GM12878 (cell line): ENCODE measurements around the gene SLC12A7. TPM values are rescaled to one million over a fixed set of nuclear protein-coding genes. Genes with fewer than 3 reads are reported as not detected.

ENCODE experiments used
- ATAC-seq: fragments of 200-7000 bp; cut with Tn5 transposase; 3 replicates; pipeline ENCODE4 v1.9.1; 2020; ENCODE audit warnings: mild to moderate bottlenecking, moderate library complexity
- BruUV-seq: library from RNA; stranded (reverse); fragments of 400-500 nt; replicated peaks from 2 replicates; lab custom pipeline; 2021; lab: Mats Ljungman, UMichigan
- CTCF ChIA-PET: fragments of 300-600 bp; sonication (Branson Sonifier 250); formaldehyde crosslinking; extraction: SDS; loops from one replicate; lab custom pipeline; 2021; ENCODE audit warnings: inconsistent platforms; lab: Yijun Ruan, JAX
- POLR2A ChIA-PET: fragments of 350-600 bp; formaldehyde crosslinking; extraction: SDS; loops from one replicate; lab custom pipeline; 2021; ENCODE audit warnings: inconsistent platforms; lab: Charles Lee
- RAD21 ChIA-PET: fragments of 300-600 bp; sonication (Branson Sonifier 250); formaldehyde crosslinking; loops from one replicate; lab custom pipeline; 2023; ENCODE audit warnings: antibody characterized with exemption; ENCODE audit not compliant: unreplicated experiment; lab: Charles Lee
- SMC1A ChIA-PET: fragments of 300-600 bp; sonication (Branson Sonifier 250); formaldehyde crosslinking; loops from one replicate; lab custom pipeline; 2023; ENCODE audit not compliant: unreplicated experiment, uncharacterized antibody; lab: Charles Lee
- DNase-seq: peaks from one replicate; pipeline ENCODE4 v3.0.0-alpha.2; 2011; ENCODE audit warnings: low read depth, low spot score
- FAIRE-seq: peaks from 3 replicates; lab custom pipeline; 2011; peaks lifted over from hg19 to GRCh38; lab: Jason Lieb, UNC
- H2AFZ ChIP-seq: 2 replicates; pipeline ENCODE4 v1.6.0; 2011; ENCODE audit warnings: low read depth, low read length, control low read depth; ENCODE audit not compliant: control insufficient read depth
- H3K27ac ChIP-seq: 2 replicates; pipeline ENCODE4 v1.5.1; 2011; ENCODE audit warnings: control low read depth; ENCODE audit not compliant: control insufficient read depth, insufficient read depth
- H3K27me3 ChIP-seq, 2 experiments: replicated peaks in 1 of 2; 2 replicates each; pipeline versions ENCODE4 v1.6.0 to v1.6.1; 2011; ENCODE audit warnings: low read length in 1 of 2; ENCODE audit not compliant: control insufficient read depth in 2 of 2, insufficient read depth in 2 of 2
- H3K36me3 ChIP-seq, 2 experiments: 2 replicates each; pipeline ENCODE4 v1.5.1; 2011; ENCODE audit warnings: low read length in 1 of 2; ENCODE audit not compliant: control insufficient read depth in 2 of 2, insufficient read depth in 2 of 2
- H3K4me1 ChIP-seq: 2 replicates; pipeline ENCODE4 v1.6.1; 2011; ENCODE audit warnings: mild to moderate bottlenecking, low read length, moderate library complexity, mixed read lengths; ENCODE audit not compliant: control insufficient read depth, insufficient read depth
- H3K4me2 ChIP-seq: 2 replicates; pipeline ENCODE4 v1.6.0; 2011; ENCODE audit warnings: control low read depth; ENCODE audit not compliant: control insufficient read depth, insufficient read depth
- H3K4me3 ChIP-seq: fragments of 200-600 bp; sonication (generic); 2 replicates; pipeline ENCODE4 v1.5.1; 2016
- H3K79me2 ChIP-seq: 2 replicates; pipeline ENCODE4 v1.6.0; 2011; ENCODE audit warnings: low read length; ENCODE audit not compliant: control insufficient read depth, insufficient read depth
- H3K9ac ChIP-seq: 2 replicates; pipeline ENCODE4 v1.8.0; 2011; ENCODE audit warnings: low read length, control low read depth, mixed read lengths; ENCODE audit not compliant: control insufficient read depth, insufficient read depth
- H3K9me3 ChIP-seq: replicated peaks from 3 replicates; pipeline ENCODE4 v1.5.1; 2011; ENCODE audit warnings: mild to moderate bottlenecking, low read length; ENCODE audit not compliant: control insufficient read depth, insufficient read depth
- H4K20me1 ChIP-seq: 2 replicates; pipeline ENCODE4 v1.6.0; 2011; ENCODE audit not compliant: control insufficient read depth, insufficient read depth
- CHD1 ChIP-seq: IDR thresholded peaks from 2 replicates; pipeline ENCODE4 v1.6.1; 2012; ENCODE audit warnings: low read depth, low read length, improper control_type of control experiment
- ESRRA ChIP-seq: IDR thresholded peaks from 2 replicates; pipeline ENCODE4 v1.6.1; 2012; ENCODE audit warnings: mild to moderate bottlenecking, low read length, improper control_type of control experiment
- FOXM1 ChIP-seq: IDR thresholded peaks from 2 replicates; pipeline ENCODE4 v1.6.1; 2012; ENCODE audit warnings: low read depth, mild to moderate bottlenecking, inconsistent platforms, low read length, moderate library complexity
- STAT1 ChIP-seq: fragments of 450-650 bp; conservative IDR thresholded peaks from 2 replicates; pipeline ENCODE4 v1.6.1; 2014; ENCODE audit warnings: antibody characterized with exemption, mild to moderate bottlenecking
- ZZZ3 ChIP-seq: IDR thresholded peaks from 2 replicates; pipeline ENCODE4 v1.6.1; 2011; ENCODE audit warnings: low read depth; ENCODE audit not compliant: control insufficient read depth, insufficient read length
- WGBS: methylation state at CpG from one replicate; pipeline ENCODE4 v1.1.6; 2016; ENCODE audit warnings: low lambda C conversion rate; ENCODE audit not compliant: insufficient replicate concordance, insufficient coverage; ENCODE audit errors: missing lambda C conversion rate; 5-methylcytosine and 5-hydroxymethylcytosine counted together
- in situ Hi-C: fragments of 300-500 bp; cut with MboI; formaldehyde crosslinking; loops from 9 replicates; pipeline ENCODE4 v1.14.3; 2018; ENCODE audit warnings: mixed read lengths
- intact Hi-C: fragments of 100-400 bp; cut with micrococcal nuclease; formaldehyde crosslinking; loops from one replicate; pipeline ENCODE4 v1.14.2; 2022; ENCODE audit not compliant: unreplicated experiment
- polyA plus RNA-seq, 11 experiments: library from polyadenylated mRNA; depleted of rRNA in 4 of 11; unstranded in 6 of 11; stranded (reverse) in 5 of 11; fragments of >200 nt; fragmentation: Nextera tagmentation in 4 of 11; fragmentation: Illumina TruSeq in 1 of 11; extraction: Ambion mirVana in 4 of 11; extraction: Trizol in 1 of 11; gene quantifications; 1 replicate in 1 of 11; 2 replicates in 10 of 11; pipeline versions ENCODE4 v1.2.1 to v1.2.3, GENCODE V29; 2011 to 2016; ENCODE audit warnings: inconsistent platforms in 2 of 11, missing spikeins in 2 of 11, low read depth in 1 of 11
- total RNA-seq, 4 experiments: library from RNA; depleted of rRNA in 3 of 4; stranded (reverse); fragments of >200 nt in 3 of 4; fragmentation: Illumina TruSeq in 1 of 4; extraction: Trizol in 1 of 4; gene quantifications; 2 replicates each; pipeline versions ENCODE4 v1.2.1 to v1.2.3, GENCODE V29; 2013 to 2021
- TF ChIP-seq, protein P1 (sequence below): fragments of 450-650 bp; IDR thresholded peaks from 2 replicates; pipeline ENCODE4 v1.6.1; 2016; ENCODE audit warnings: mild to moderate bottlenecking
- TF ChIP-seq, protein P2 (sequence below): fragments of 150-350 bp; IDR thresholded peaks from 2 replicates; pipeline ENCODE4 v1.6.1; 2016; ENCODE audit warnings: low read depth, low read length
- TF ChIP-seq, protein P3 (sequence below): IDR thresholded peaks from 2 replicates; pipeline ENCODE4 v1.6.1; 2011; ENCODE audit warnings: low read depth, low read length, improper control_type of control experiment, borderline replicate concordance

Gene SLC12A7
- total and polyA plus RNA-seq, 10 of the 15 experiments (the other 5 are each of a cell fraction or from before 2014, with no cell fraction given): 0.10 to 10.0 (median 2.9) TPM

DNA sequence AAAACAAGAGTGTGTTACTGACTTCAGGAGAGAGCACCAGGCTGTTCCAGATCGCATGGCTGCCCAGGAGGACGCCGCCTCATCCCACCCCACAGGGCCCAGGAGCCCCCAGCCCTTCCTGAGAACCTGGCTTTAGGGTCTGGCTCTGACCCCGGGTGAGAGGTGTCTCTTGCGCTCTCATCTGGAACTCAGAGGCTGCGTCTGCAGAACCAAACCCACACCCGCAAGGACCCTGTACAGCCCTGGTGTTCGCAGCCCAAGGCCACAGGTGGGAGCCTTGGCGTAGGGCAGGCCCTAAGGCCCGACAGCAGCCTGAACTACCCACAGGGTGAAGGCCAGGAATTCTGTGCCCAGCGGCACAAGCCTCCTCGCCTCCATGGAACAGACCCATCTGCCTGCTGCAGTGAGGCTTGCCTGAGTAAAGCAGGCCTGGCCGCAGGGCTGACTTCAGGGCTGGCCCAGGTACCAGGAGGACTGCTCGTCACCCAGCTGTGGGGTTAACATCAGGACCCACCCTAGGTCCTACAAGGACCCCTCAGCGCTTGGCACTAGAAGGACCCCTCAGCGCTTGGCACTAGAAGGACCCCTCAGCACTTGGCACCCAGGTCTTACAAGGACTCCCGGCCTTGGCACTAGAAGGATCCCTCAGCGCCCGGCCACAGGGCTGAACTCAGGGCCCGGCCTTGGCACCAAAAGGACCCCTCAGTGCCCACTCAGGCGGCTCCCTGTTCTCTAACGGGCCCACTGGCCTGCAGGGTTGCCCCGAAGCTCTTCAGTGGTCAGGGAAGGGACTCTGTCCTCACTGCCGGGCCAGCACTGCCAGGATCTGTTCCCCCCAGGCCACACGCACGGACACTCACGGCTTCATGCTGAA, 55.0 kb downstream of the SLC12A7 start:
- in situ Hi-C loops (no loop called here), intact Hi-C loops (no loop called here)
- POLR2A ChIA-PET: no interaction called here
- Histone ChIP-seq H3K9ac (no peak overlapping the region), H3K79me2 (no peaks in the 10 kb centered on the region)
- no peak for TF ChIP-seq ZZZ3
- no peak for TF ChIP-seq FOXM1
- TF ChIP-seq STAT1: no peak
- TF ChIP-seq, protein P1, sequence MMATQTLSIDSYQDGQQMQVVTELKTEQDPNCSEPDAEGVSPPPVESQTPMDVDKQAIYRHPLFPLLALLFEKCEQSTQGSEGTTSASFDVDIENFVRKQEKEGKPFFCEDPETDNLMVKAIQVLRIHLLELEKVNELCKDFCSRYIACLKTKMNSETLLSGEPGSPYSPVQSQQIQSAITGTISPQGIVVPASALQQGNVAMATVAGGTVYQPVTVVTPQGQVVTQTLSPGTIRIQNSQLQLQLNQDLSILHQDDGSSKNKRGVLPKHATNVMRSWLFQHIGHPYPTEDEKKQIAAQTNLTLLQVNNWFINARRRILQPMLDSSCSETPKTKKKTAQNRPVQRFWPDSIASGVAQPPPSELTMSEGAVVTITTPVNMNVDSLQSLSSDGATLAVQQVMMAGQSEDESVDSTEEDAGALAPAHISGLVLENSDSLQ: no peak
- TF ChIP-seq, protein P2, sequence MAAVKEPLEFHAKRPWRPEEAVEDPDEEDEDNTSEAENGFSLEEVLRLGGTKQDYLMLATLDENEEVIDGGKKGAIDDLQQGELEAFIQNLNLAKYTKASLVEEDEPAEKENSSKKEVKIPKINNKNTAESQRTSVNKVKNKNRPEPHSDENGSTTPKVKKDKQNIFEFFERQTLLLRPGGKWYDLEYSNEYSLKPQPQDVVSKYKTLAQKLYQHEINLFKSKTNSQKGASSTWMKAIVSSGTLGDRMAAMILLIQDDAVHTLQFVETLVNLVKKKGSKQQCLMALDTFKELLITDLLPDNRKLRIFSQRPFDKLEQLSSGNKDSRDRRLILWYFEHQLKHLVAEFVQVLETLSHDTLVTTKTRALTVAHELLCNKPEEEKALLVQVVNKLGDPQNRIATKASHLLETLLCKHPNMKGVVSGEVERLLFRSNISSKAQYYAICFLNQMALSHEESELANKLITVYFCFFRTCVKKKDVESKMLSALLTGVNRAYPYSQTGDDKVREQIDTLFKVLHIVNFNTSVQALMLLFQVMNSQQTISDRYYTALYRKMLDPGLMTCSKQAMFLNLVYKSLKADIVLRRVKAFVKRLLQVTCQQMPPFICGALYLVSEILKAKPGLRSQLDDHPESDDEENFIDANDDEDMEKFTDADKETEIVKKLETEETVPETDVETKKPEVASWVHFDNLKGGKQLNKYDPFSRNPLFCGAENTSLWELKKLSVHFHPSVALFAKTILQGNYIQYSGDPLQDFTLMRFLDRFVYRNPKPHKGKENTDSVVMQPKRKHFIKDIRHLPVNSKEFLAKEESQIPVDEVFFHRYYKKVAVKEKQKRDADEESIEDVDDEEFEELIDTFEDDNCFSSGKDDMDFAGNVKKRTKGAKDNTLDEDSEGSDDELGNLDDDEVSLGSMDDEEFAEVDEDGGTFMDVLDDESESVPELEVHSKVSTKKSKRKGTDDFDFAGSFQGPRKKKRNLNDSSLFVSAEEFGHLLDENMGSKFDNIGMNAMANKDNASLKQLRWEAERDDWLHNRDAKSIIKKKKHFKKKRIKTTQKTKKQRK: no peak
- TF ChIP-seq CHD1: no peak
- no peak for TF ChIP-seq ESRRA
- TF ChIP-seq, protein P3, sequence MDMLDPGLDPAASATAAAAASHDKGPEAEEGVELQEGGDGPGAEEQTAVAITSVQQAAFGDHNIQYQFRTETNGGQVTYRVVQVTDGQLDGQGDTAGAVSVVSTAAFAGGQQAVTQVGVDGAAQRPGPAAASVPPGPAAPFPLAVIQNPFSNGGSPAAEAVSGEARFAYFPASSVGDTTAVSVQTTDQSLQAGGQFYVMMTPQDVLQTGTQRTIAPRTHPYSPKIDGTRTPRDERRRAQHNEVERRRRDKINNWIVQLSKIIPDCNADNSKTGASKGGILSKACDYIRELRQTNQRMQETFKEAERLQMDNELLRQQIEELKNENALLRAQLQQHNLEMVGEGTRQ: no peak
- TF ChIP-seq, all 136 proteins: peak for 0
- RAD21 ChIA-PET: no interaction called here
- Histone ChIP-seq H3K4me2 (no peak overlapping the region), H3K4me1 (no peaks in the 10 kb centered on the region), H3K9me3 (no peaks in the 10 kb centered on the region), H3K4me3 (no peak overlapping the region), H4K20me1 (no peaks in the 10 kb centered on the region), H3K27ac (no peak overlapping the region), H3K27me3 (no peaks in the 10 kb centered on the region), H2AFZ (no peak overlapping the region), H3K36me3 (no peaks in the 10 kb centered on the region; a peak in 1 of 4 replicates)
- FAIRE-seq (no peak), ATAC-seq (no peak), DNase-seq (no peak)
- CTCF ChIA-PET: no interaction called here
- SMC1A ChIA-PET: no interaction called here
- no TSS peak for BruUV-seq
- WGBS: 63% methylated on average over 27 of the region's 27 CpGs
